ENCODE results near the gene TEX11. TPM values are rescaled to one million over a fixed set of nuclear protein-coding genes. Genes with fewer than 3 reads are reported as not detected.

The TEX11 gene
- polyA plus RNA-seq, 1 donor (not counting 4 experiments of a cell fraction or from before 2014, with no cell fraction given): not detected

GRCh38 chrX:70505451-70505841 lies 403.1 kb downstream of the TEX11 start:
- DNase-seq (ENCODE audit: low read depth, low spot score): no peak
- no peaks in the 10 kb centered on the region for H3K36me3 ChIP-seq (ENCODE audit: control insufficient read depth in 2 of 2, extremely low read depth in 1 of 2, insufficient read depth in 2 of 2, low read length in 2 of 2)
- no peaks in the 10 kb centered on the region for H3K27me3 ChIP-seq (ENCODE audit: control insufficient read depth, extremely low read depth, insufficient read depth, low read length)
- H3K4me2 ChIP-seq (ENCODE audit: control insufficient read depth, extremely low read depth, insufficient read depth, low read depth, low read length): no peak overlapping the region
- dilution Hi-C loops (cut with MboI; ENCODE audit: extremely low pct_ligation_motif_present, low sequenced_read_pairs): no loop called here
- no peak for FAIRE-seq
- H3K9me3 ChIP-seq (ENCODE audit: control insufficient read depth, low read depth, low read length): no peaks in the 10 kb centered on the region
- H3K27ac ChIP-seq (ENCODE audit: control insufficient read depth, insufficient read depth, low read length): no peak overlapping the region
- no peaks in the 10 kb centered on the region for H4K20me1 ChIP-seq (ENCODE audit: control insufficient read depth, extremely low read depth, insufficient read depth, low read length)
- no peak overlapping the region for H3K9ac ChIP-seq (ENCODE audit: control insufficient read depth, extremely low read depth, insufficient read depth, low read length)
- no peak for TF ChIP-seq CTCF (optimal IDR thresholded peaks at IDR 0.05 in 1 of 3, IDR thresholded peaks at IDR 0.05 in 1 of 3, conservative IDR thresholded peaks at IDR 0.05 in 1 of 3; ENCODE audit: extremely low read depth in 1 of 3, insufficient read depth in 2 of 3, low read length in 3 of 3)
- no peak for TF ChIP-seq EZH2 (IDR thresholded peaks at IDR 0.05; ENCODE audit: low read length)
- no peak overlapping the region for H2AFZ ChIP-seq (ENCODE audit: control insufficient read depth, low read length)
- H3K4me3 ChIP-seq (ENCODE audit: control insufficient read depth in 2 of 3, extremely low read depth in 1 of 3, insufficient read depth in 2 of 3, low read depth in 1 of 3, low read length in 3 of 3): no peak overlapping the region
- no peaks in the 10 kb centered on the region for H3K79me2 ChIP-seq (ENCODE audit: control insufficient read depth, insufficient read depth, low read length)
- peaks cover 9% of the 10 kb centered on the region for H3K4me1 ChIP-seq (ENCODE audit: control insufficient read depth, extremely low read depth, insufficient read depth, low read length)
- no peaks in the 10 kb centered on the region for H3K9me1 ChIP-seq (ENCODE audit: control insufficient read depth, extremely low read depth, insufficient read depth, low read length)

- Histone ChIP-seq H3K27ac (ENCODE audit: control insufficient read depth, insufficient read depth, low read length) (no peak overlapping the region), H3K4me3 (ENCODE audit: control insufficient read depth in 2 of 3, extremely low read depth in 1 of 3, insufficient read depth in 2 of 3, low read depth in 1 of 3, low read length in 3 of 3) (no peak overlapping the region), H2AFZ (ENCODE audit: control insufficient read depth, low read length) (no peak overlapping the region), H3K36me3 (ENCODE audit: control insufficient read depth in 2 of 2, extremely low read depth in 1 of 2, insufficient read depth in 2 of 2, low read length in 2 of 2) (no peaks in the 10 kb centered on the region), H3K4me2 (ENCODE audit: control insufficient read depth, extremely low read depth, insufficient read depth, low read depth, low read length) (no peak overlapping the region), H3K9ac (ENCODE audit: control insufficient read depth, extremely low read depth, insufficient read depth, low read length) (no peak overlapping the region), H3K9me1 (ENCODE audit: control insufficient read depth, extremely low read depth, insufficient read depth, low read length) (no peaks in the 10 kb centered on the region), H4K20me1 (ENCODE audit: control insufficient read depth, extremely low read depth, insufficient read depth, low read length) (no peaks in the 10 kb centered on the region), H3K4me1 (ENCODE audit: control insufficient read depth, extremely low read depth, insufficient read depth, low read length) (peaks cover 9% of the 10 kb centered on the region), H3K9me3 (ENCODE audit: control insufficient read depth, low read depth, low read length) (no peaks in the 10 kb centered on the region), H3K79me2 (ENCODE audit: control insufficient read depth, insufficient read depth, low read length) (no peaks in the 10 kb centered on the region), H3K27me3 (ENCODE audit: control insufficient read depth, extremely low read depth, insufficient read depth, low read length) (no peaks in the 10 kb centered on the region)
- TF ChIP-seq EZH2 (IDR thresholded peaks at IDR 0.05; ENCODE audit: low read length) (no peak), CTCF (optimal IDR thresholded peaks at IDR 0.05 in 1 of 3, IDR thresholded peaks at IDR 0.05 in 1 of 3, conservative IDR thresholded peaks at IDR 0.05 in 1 of 3; ENCODE audit: extremely low read depth in 1 of 3, insufficient read depth in 2 of 3, low read length in 3 of 3) (no peak)
- no peak for DNase-seq (ENCODE audit: low read depth, low spot score)
- no peak for FAIRE-seq
- dilution Hi-C loops (cut with MboI; ENCODE audit: extremely low pct_ligation_motif_present, low sequenced_read_pairs): no loop called here
Measured at GRCh38 chrX:70504772-70505450, 403.6 kb downstream of the TEX11 start.
